MCF 10A (cell line): Measurements from ENCODE around the gene KDM5B. TPM values are rescaled to one million over a fixed set of nuclear protein-coding genes. Genes with fewer than 3 reads are reported as not detected.

Experiments
- BruUV-seq: library from RNA; stranded (reverse); fragments of 400-500 nt; replicated peaks from 2 replicates; lab custom pipeline; 2021; lab: Mats Ljungman, UMichigan
- CTCF ChIA-PET: fragments of 300-600 bp; sonication (Branson Sonifier 250); formaldehyde crosslinking; extraction: SDS; loops from one replicate; lab custom pipeline; 2021; ENCODE audit warnings: antibody characterized with exemption, inconsistent platforms; lab: Yijun Ruan, JAX
- POLR2A ChIA-PET: fragments of 300-600, 350-650 bp; sonication (Branson Sonifier 250); formaldehyde crosslinking; extraction: SDS; loops from one replicate; lab custom pipeline; 2020; ENCODE audit warnings: antibody characterized with exemption, inconsistent platforms; lab: Yijun Ruan, JAX
- DNase-seq: peaks from one replicate; pipeline ENCODE4 v3.0.0-alpha.2; 2018; ENCODE audit not compliant: unreplicated experiment
- H3K27ac Mint-ChIP-seq: one replicate; pipeline ENCODE4 v1.8.0; 2022; ENCODE audit warnings: mild to moderate bottlenecking, low read depth, mixed read lengths; ENCODE audit not compliant: unreplicated experiment
- H3K27me3 Mint-ChIP-seq: one replicate; pipeline ENCODE4 v1.8.0; 2022; ENCODE audit warnings: mixed read lengths; ENCODE audit not compliant: insufficient read depth, unreplicated experiment
- H3K36me3 Mint-ChIP-seq: one replicate; pipeline ENCODE4 v1.8.0; 2022; ENCODE audit warnings: mild to moderate bottlenecking, moderate library complexity, mixed read lengths; ENCODE audit not compliant: insufficient read depth, unreplicated experiment
- H3K4me1 Mint-ChIP-seq: one replicate; pipeline ENCODE4 v1.8.0; 2022; ENCODE audit warnings: mixed read lengths; ENCODE audit not compliant: insufficient read depth, unreplicated experiment
- H3K4me3 Mint-ChIP-seq: one replicate; pipeline ENCODE4 v1.8.0; 2022; ENCODE audit warnings: mild to moderate bottlenecking, moderate library complexity, mixed read lengths; ENCODE audit not compliant: unreplicated experiment
- H3K9me3 Mint-ChIP-seq: one replicate; pipeline ENCODE4 v1.8.0; 2022; ENCODE audit warnings: mixed read lengths; ENCODE audit not compliant: unreplicated experiment
- CTCF ChIP-seq: fragments of 200-600 bp; IDR thresholded peaks from one replicate; pipeline ENCODE4 v1.8.0; 2022; ENCODE audit warnings: antibody characterized with exemption, mild to moderate bottlenecking; ENCODE audit not compliant: unreplicated experiment
- intact Hi-C: fragments of 100-400 bp; cut with micrococcal nuclease; formaldehyde crosslinking; loops from 2 replicates; pipeline ENCODE4 v1.14.1; 2022
- total RNA-seq: library from RNA; stranded (reverse); gene quantifications from 2 replicates; pipeline ENCODE4 v1.2.3, GENCODE V29; 2022

The KDM5B gene
- total RNA-seq, 1 experiment from 2014 or later = 180 TPM

GRCh38 chr1:202844935-202845334 is 36.7 kb upstream of the KDM5B start:
- Mint-ChIP-seq H3K36me3 (no peaks in the 10 kb centered on the region), H3K4me1 (no peaks in the 10 kb centered on the region), H3K9me3 (no peaks in the 10 kb centered on the region), H3K27me3 (no peaks in the 10 kb centered on the region), H3K4me3 (no peak overlapping the region), H3K27ac (no peak overlapping the region)
- TF ChIP-seq CTCF = no peak
- no TSS peak for BruUV-seq
- POLR2A ChIA-PET = interaction anchor here (0.9 to 1.7 kb wide), 2 partner anchors 37 to 40 kb away, joined by 3 to 7 read pairs; partner anchors contain the start of gene KDM5B
- CTCF ChIA-PET = interaction anchor here (1.0 to 1.4 kb wide), 3 partner anchors 16 to 154 kb away, joined by 3 to 4 read pairs (median 4); no protein-coding TSS in a partner anchor
- intact Hi-C loops = no loop called here
- DNase-seq = no peak

- no TSS peak for BruUV-seq
- intact Hi-C loops = no loop called here
- no peak overlapping the region for H3K4me3 Mint-ChIP-seq
- H3K27me3 Mint-ChIP-seq = no peaks in the 10 kb centered on the region
- no peaks in the 10 kb centered on the region for H3K9me3 Mint-ChIP-seq
- H3K36me3 Mint-ChIP-seq = no peaks in the 10 kb centered on the region
- ChIA-PET CTCF (interaction anchor here (0.7 to 1.5 kb wide), 6 partner anchors 9 to 154 kb away, joined by 3 to 5 read pairs (median 4); partner anchors contain the start of gene PCAT6), POLR2A (interaction anchor here (0.6 to 1.7 kb wide), 5 partner anchors 9 to 556 kb away, joined by 3 to 7 read pairs (median 6); partner anchors contain the start of gene KDM5B)
- H3K27ac Mint-ChIP-seq = no peak overlapping the region
- no peak for TF ChIP-seq CTCF
- DNase-seq = no peak
- H3K4me1 Mint-ChIP-seq = no peaks in the 10 kb centered on the region
Observed at GRCh38 chr1:202844259-202844658, 36.0 kb upstream of the KDM5B start.

GRCh38 chr1:202843081-202843480 is 34.9 kb upstream of the KDM5B start:
- Mint-ChIP-seq H3K4me3 (no peak overlapping the region), H3K27ac (no peak overlapping the region), H3K36me3 (no peaks in the 10 kb centered on the region), H3K4me1 (no peaks in the 10 kb centered on the region), H3K9me3 (no peaks in the 10 kb centered on the region), H3K27me3 (no peaks in the 10 kb centered on the region)
- DNase-seq = no peak
- no TSS peak for BruUV-seq
- POLR2A ChIA-PET = interaction anchor here (0.6 to 3.5 kb wide), 3 partner anchors 8 to 954 kb away, joined by 3 to 11 read pairs (median 6); partner anchors contain the start of gene PCAT6
- TF ChIP-seq CTCF = no peak
- CTCF ChIA-PET = interaction anchor here (0.6 to 1.6 kb wide), 4 partner anchors 10 to 124 kb away, joined by 3 to 4 read pairs (median 4); no protein-coding TSS in a partner anchor
- intact Hi-C loops = no loop called here

GRCh38 chr1:202837746-202838262 is 29.6 kb upstream of the KDM5B start:
- H3K4me3 Mint-ChIP-seq = no peak overlapping the region
- no peak for DNase-seq
- no peaks in the 10 kb centered on the region for H3K27me3 Mint-ChIP-seq
- BruUV-seq = no TSS peak
- no peak for TF ChIP-seq CTCF
- CTCF ChIA-PET = interaction anchor here (0.6 kb wide), 2 partner anchors 16 to 21 kb away, joined by 3 read pairs; no protein-coding TSS in a partner anchor
- peaks cover 20% of the 10 kb centered on the region for H3K4me1 Mint-ChIP-seq
- intact Hi-C loops = no loop called here
- POLR2A ChIA-PET = no interaction called here
- no peaks in the 10 kb centered on the region for H3K36me3 Mint-ChIP-seq
- H3K9me3 Mint-ChIP-seq = no peaks in the 10 kb centered on the region
- no peak overlapping the region for H3K27ac Mint-ChIP-seq
